NCI-H1436 (cell line): ENCODE data around the gene M6PR.
"Not testable (repeated sequence)": the region's sequence is repeated elsewhere in the genome, so short reads cannot be mapped to it uniquely, and the experiment has no call there.

Experiments used
- DNase-seq: peaks from one replicate; lab custom pipeline; 2025; lab: John Stamatoyannopoulos, UW

M6PR gene

DNA sequence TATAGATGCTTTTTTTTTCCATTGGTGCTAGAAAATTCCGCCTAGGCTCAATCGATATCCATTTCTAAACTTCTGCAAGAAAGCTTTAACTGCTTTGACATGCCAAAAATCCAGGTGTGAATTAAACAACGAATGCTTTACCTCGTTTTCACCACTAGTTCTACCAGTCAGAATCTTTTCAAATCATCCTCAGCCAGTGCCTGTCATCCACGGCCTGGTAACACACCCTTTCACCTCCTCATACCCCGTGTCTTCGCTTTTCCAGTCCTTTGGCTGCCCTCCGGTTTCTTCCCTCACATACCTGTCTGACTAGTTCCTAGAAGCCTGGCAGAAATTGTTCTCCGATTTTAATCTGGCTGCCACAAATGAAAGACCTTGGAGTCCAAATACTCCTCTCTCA lies 36.5 kb downstream of the M6PR start:
- peak; percentile 7 for DNase-seq

GRCh38 chr12:8911606-8912268 lies 37.7 kb downstream of the M6PR start:
- DNase-seq = no peak

DNA sequence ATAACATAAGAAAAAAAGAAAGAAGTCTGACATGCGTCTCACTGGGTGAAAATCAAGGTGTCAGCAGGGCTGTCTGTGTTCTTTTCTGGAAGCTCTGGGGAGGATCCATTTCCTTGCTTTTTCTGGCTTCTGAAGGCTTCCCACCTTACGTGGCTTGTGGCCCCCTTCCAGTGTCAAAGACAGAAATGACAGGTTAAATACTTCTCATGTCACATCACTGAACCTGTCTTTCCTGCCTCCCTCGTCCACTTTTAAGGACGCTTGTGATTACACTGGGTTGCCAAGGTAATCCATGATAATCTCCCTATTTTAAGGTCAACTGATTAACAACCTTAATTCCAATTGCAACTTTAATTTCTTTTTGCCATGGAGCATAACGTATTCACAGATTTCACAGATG lies 39.7 kb downstream of the M6PR start:
- DNase-seq = no peak

GRCh38 chr12:8907513-8907912 lies 41.9 kb downstream of the M6PR start:
- DNase-seq = no peak

- DNase-seq = no peak
These were observed 42.9 kb downstream of the M6PR start for GRCh38 chr12:8906266-8907180.

DNA sequence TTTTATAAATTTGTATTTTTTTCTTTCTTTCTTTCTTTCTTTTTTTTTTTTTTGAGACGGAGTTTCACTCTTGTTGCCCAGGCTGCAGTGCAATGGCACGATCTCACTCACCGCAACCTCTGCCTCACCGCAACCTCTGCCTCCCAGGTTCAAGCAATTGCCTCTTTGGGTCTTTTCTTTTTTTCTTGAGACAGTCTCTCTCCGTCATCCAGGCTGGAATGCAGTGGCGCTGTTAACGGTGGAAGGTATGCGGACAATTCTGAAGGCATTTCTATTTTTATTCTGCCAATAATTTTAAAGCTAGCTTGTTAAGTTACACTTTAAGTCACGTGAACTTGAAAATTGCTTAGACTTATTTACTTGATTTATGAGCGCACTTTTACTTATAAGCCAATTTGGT lies 43.9 kb downstream of the M6PR start:
- DNase-seq = no peak

- DNase-seq = no peak
These were observed 44.8 kb downstream of the M6PR start for GRCh38 chr12:8904665-8905064.

DNA sequence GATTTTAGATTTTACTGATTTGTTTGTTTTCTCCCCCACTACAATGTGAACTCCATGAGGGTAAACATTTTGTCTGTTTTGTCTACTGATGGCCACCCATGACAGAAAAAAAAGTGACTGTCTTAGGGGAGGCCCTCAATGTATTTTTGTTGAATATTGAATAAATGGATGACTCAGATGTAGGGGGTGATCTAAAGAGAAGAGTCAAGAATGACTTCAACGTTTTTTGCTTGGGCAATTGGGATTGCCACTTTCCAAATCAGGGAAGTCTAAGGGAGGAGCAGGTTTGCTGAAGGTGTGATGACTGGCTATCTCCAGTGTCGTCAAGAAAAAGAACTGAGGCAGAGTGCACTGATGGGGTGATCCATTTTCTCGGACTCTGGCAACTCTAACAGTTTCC lies 45.8 kb downstream of the M6PR start:
- no peak for DNase-seq

GRCh38 chr12:8902703-8903102 lies 46.7 kb downstream of the M6PR start:
- DNase-seq = not testable (repeated sequence)

DNA sequence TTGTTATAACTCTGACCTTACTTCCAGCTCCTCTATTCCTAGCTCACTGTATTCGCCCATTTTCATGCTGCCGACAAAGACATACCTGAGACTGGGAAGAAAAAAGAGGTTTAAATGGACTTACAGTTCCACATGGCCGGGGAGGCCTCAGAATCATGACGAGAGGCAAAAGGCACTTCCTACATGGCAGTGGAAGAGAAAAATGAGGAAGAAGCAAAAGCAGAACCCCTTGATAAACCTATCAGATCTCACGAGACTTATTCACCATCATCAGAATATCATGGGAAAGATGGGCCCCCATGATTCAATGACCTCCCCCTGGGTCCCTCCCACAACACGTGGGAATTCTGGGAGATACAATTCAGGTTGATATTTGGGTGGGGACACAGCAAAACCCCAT lies 49.6 kb downstream of the M6PR start:
- no peak for DNase-seq

GRCh38 chr12:8897081-8897480 lies 52.4 kb downstream of the M6PR start:
- DNase-seq = no peak

DNA sequence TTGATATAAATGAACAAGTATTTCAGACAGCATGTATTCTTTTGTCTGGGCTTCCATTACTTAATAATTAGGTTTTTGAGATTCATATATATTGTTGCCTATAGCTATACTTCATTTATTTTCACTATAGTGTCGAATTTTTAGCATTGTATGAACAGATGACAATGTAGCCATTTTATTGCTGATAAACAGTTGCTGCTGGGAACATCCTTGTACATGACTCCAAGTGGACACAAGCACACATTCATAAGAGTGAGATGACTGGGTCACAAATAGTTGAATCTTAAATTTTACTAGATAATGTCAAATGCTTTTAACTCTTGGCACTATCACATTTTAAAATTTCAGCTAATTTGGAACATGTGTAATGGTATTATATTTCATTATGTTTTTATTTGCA lies 54.5 kb downstream of the M6PR start:
- DNase-seq = no peak

DNA sequence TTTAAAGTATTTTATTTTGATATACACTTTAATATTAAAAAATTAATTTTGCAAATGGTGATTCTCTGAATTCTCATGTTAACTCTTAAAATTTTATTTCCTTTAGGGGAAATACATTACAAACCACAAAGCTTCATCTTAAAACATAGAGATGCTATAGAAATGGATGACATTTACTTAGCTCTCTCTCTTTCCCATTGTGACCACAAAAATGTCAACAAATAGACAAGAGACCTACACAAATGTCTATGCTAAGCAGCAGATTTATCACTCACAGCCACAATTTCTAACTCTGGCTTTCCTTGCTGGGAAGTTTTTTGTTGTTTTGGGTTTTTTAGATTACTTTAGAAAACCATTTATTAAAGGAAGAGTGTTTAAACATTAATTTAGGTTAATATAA lies 55.1 kb downstream of the M6PR start:
- no peak for DNase-seq

DNA sequence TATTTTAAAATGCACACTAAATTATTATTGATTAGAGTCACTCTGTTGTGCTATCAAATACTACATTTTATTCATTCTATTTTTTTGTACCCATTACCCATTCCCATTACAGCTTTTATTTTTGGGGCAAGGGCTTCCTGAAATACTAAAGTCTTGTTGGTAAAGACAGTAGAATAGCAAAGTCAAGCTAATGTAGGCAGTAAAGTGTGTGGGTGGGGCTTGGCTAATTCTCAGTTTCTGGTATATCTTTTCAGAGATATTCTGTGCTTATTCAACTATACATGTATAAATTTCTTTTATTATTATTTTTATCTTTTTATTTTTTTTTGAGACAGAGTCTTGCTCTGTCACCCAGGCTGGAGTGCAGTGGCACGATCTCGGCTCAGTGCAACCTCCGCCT lies 57.5 kb downstream of the M6PR start:
- DNase-seq = no peak
